ENCODE data around the gene CELA2B.
"Not testable (repeated sequence)": the region's sequence is repeated elsewhere in the genome, so short reads cannot be mapped to it uniquely, and the experiment has no call there.

The CELA2B gene

GRCh38 chr1:15475752-15476314, at the start of gene CELA2B:
Gene CELA2B, plus strand, starts transcription at chr1:15476104. Its CDS starts 22 bp downstream, at chr1:15476126.
- Histone ChIP-seq H3K36me3 (ENCODE audit: insufficient read depth, low read length) (no peaks in the 10 kb centered on the region), H3K4me1 (ENCODE audit: insufficient read depth, low read length) (no peaks in the 10 kb centered on the region), H3K4me3 (ENCODE audit: low read depth in 1 of 2, low read length in 2 of 2) (no peak within 1 kb of the TSS), H3K27me3 (ENCODE audit: control insufficient read depth in 1 of 2, insufficient read depth in 2 of 2, low read length in 2 of 2) (no peaks in the 10 kb centered on the region), H3K27ac (ENCODE audit: low read depth, low read length) (no peak within 1 kb of the TSS), H3K9me3 (ENCODE audit: low read length) (no peaks in the 10 kb centered on the region), H3K9ac (ENCODE audit: low read length) (no peak within 1 kb of the TSS)

GRCh38 chr1:15426492-15427279, 49.2 kb upstream of the CELA2B start:
- peak overlapping the region; percentile 95 for H3K27ac ChIP-seq (ENCODE audit: low read depth, low read length)
- peak overlapping the region in 1 of 2 donors; percentile 47 for H3K4me3 ChIP-seq (ENCODE audit: low read depth in 1 of 2, low read length in 2 of 2)

DNA sequence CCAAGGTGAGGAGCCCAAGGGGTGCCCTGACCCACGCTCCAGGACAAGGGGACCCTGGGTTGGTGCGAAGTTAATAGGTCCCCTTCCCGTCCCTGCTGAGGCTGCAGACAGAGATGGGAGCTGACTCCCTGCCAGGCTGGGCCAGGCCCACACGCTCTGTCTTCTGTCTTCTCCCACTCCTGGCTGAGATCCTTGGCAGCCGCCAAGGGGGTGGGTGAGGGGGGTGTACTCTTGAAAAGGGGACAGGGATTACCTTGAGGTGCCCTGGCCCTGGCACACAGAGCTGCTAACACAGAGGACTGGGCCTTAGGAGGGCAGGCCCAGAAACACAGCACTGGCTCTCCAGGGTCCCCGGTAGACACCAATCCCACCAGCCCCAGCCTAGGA, 48.6 kb upstream of the CELA2B start:
- H3K4me1 ChIP-seq (ENCODE audit: insufficient read depth, low read length) = peaks cover 21% of the 10 kb centered on the region
- H3K4me3 ChIP-seq (ENCODE audit: low read depth in 1 of 2, low read length in 2 of 2) = peak overlapping the region; percentile 32 to 47
- H3K27me3 ChIP-seq (ENCODE audit: control insufficient read depth in 1 of 2, insufficient read depth in 2 of 2, low read length in 2 of 2) = no peaks in the 10 kb centered on the region
- H3K36me3 ChIP-seq (ENCODE audit: insufficient read depth, low read length) = peaks cover 4% of the 10 kb centered on the region
- peak overlapping the region; percentile 95 for H3K27ac ChIP-seq (ENCODE audit: low read depth, low read length)
- no peaks in the 10 kb centered on the region for H3K9me3 ChIP-seq (ENCODE audit: low read length)
- H3K9ac ChIP-seq (ENCODE audit: low read length) = peak overlapping the region; percentile 20

More at GRCh38 chr1:15426492-15427279, 49.2 kb upstream of the CELA2B start:
- Histone ChIP-seq H3K9ac (ENCODE audit: low read length) (peak overlapping the region; percentile 9), H3K9me3 (ENCODE audit: low read length) (no peaks in the 10 kb centered on the region), H3K4me1 (ENCODE audit: insufficient read depth, low read length) (peaks cover 23% of the 10 kb centered on the region), H3K36me3 (ENCODE audit: insufficient read depth, low read length) (peaks cover 4% of the 10 kb centered on the region), H3K27me3 (ENCODE audit: control insufficient read depth in 1 of 2, insufficient read depth in 2 of 2, low read length in 2 of 2) (no peaks in the 10 kb centered on the region)

- H3K27ac ChIP-seq (ENCODE audit: low read depth, low read length); H3K9ac ChIP-seq (ENCODE audit: low read length); H3K9me3 ChIP-seq (ENCODE audit: low read length); H3K27me3 ChIP-seq (ENCODE audit: control insufficient read depth in 1 of 2, insufficient read depth in 2 of 2, low read length in 2 of 2); H3K36me3 ChIP-seq (ENCODE audit: insufficient read depth, low read length); H3K4me3 ChIP-seq (ENCODE audit: low read depth in 1 of 2, low read length in 2 of 2): not testable (repeated sequence)
- H3K4me1 ChIP-seq (ENCODE audit: insufficient read depth, low read length) = peaks cover 21% of the 10 kb centered on the region
Measured at GRCh38 chr1:15428252-15428651, 47.7 kb upstream of the CELA2B start.

DNA sequence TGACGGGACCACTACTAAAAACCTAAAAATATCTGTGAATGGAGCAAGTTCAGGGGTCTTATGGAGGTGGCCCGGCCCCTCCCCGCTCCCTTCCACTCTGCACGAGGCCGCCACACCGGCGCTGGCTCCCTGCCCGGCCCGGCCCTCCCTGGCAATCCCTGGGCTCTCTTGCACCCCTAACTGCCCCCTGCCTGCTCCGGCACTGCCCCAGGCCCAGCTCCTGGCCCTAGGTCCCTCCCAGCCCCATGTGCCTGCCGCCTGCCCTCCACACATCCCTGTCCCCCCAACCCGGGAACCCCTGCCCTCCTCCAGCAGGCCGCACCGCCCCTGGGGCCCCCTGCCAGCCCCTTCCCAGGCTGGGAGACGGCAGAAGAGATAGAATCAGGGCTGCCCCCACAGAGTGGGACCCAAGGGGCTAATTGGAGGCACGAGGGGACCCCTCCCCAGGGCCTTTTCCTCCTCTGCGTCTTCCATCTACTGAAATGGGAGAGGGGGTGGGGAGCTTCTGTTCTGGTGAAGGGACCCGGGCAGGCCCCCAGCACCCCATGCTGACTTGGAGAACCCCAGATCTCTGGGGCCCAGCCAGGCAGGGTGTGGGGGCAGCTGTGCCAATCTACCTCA, 47.0 kb upstream of the CELA2B start:
- Histone ChIP-seq H3K27ac (ENCODE audit: low read depth, low read length) (peak overlapping the region; percentile 24), H3K9me3 (ENCODE audit: low read length) (no peaks in the 10 kb centered on the region), H3K36me3 (ENCODE audit: insufficient read depth, low read length) (no peaks in the 10 kb centered on the region), H3K4me1 (ENCODE audit: insufficient read depth, low read length) (peaks cover 21% of the 10 kb centered on the region), H3K4me3 (ENCODE audit: low read depth in 1 of 2, low read length in 2 of 2) (no peak overlapping the region), H3K27me3 (ENCODE audit: control insufficient read depth in 1 of 2, insufficient read depth in 2 of 2, low read length in 2 of 2) (no peaks in the 10 kb centered on the region), H3K9ac (ENCODE audit: low read length) (no peak overlapping the region)

DNA sequence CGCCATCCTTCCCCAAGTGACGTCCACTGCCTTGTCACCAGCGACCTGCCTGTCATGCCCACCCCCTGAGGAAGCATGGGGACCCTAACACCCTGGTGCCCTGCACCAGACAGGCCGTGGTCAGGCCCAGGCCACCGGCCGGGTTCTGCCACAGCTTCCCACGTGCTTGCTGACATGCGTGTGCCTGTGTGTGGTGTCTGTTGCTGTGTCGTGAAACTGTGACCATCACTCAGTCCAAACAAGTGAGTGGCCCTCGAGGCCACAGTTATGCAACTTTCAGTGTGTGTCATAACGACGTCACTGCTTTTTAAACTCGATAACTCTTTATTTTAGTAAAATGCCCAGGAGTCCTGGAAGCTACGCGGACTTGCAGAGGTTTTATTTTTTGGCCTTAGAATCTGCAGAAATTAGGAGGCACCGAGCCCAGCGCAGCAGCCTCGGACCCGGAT, 46.2 kb upstream of the CELA2B start:
- Histone ChIP-seq H3K27me3 (ENCODE audit: control insufficient read depth in 1 of 2, insufficient read depth in 2 of 2, low read length in 2 of 2) (no peaks in the 10 kb centered on the region), H3K9me3 (ENCODE audit: low read length) (no peaks in the 10 kb centered on the region), H3K9ac (ENCODE audit: low read length) (no peak overlapping the region), H3K36me3 (ENCODE audit: insufficient read depth, low read length) (no peaks in the 10 kb centered on the region), H3K27ac (ENCODE audit: low read depth, low read length) (no peak overlapping the region), H3K4me1 (ENCODE audit: insufficient read depth, low read length) (peaks cover 21% of the 10 kb centered on the region), H3K4me3 (ENCODE audit: low read depth in 1 of 2, low read length in 2 of 2) (no peak overlapping the region)

GRCh38 chr1:15430787-15431570, 44.9 kb upstream of the CELA2B start:
- Histone ChIP-seq H3K9ac (ENCODE audit: low read length) (no peak overlapping the region), H3K36me3 (ENCODE audit: insufficient read depth, low read length) (no peaks in the 10 kb centered on the region), H3K27ac (ENCODE audit: low read depth, low read length) (no peak overlapping the region), H3K4me1 (ENCODE audit: insufficient read depth, low read length) (peaks cover 19% of the 10 kb centered on the region), H3K27me3 (ENCODE audit: control insufficient read depth in 1 of 2, insufficient read depth in 2 of 2, low read length in 2 of 2) (no peaks in the 10 kb centered on the region), H3K9me3 (ENCODE audit: low read length) (no peaks in the 10 kb centered on the region), H3K4me3 (ENCODE audit: low read depth in 1 of 2, low read length in 2 of 2) (no peak overlapping the region)

DNA sequence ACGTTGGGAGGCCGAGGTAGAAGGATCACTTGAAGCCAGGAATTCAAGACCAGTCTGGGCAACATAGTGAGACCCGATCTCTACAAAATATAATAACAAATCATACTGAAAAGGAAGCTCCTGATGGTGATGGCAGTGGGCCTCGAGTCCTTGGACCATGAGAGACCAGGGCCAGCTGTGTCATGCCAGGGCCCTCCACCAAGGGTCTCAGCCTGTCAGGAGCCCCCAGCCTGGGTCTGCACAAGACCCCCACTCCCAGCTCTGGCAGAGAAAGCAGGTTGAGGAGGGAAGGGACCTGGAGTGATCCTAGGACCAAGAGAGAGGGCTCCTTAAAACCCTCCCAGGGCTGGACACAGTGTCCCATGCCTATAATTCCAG, 44.3 kb upstream of the CELA2B start:
- H3K9ac ChIP-seq (ENCODE audit: low read length) = no peak overlapping the region
- no peaks in the 10 kb centered on the region for H3K36me3 ChIP-seq (ENCODE audit: insufficient read depth, low read length)
- no peaks in the 10 kb centered on the region for H3K27me3 ChIP-seq (ENCODE audit: control insufficient read depth in 1 of 2, insufficient read depth in 2 of 2, low read length in 2 of 2)
- no peak overlapping the region for H3K27ac ChIP-seq (ENCODE audit: low read depth, low read length)
- peaks cover 13% of the 10 kb centered on the region for H3K4me1 ChIP-seq (ENCODE audit: insufficient read depth, low read length)
- no peaks in the 10 kb centered on the region for H3K9me3 ChIP-seq (ENCODE audit: low read length)
- no peak overlapping the region for H3K4me3 ChIP-seq (ENCODE audit: low read depth in 1 of 2, low read length in 2 of 2)

DNA sequence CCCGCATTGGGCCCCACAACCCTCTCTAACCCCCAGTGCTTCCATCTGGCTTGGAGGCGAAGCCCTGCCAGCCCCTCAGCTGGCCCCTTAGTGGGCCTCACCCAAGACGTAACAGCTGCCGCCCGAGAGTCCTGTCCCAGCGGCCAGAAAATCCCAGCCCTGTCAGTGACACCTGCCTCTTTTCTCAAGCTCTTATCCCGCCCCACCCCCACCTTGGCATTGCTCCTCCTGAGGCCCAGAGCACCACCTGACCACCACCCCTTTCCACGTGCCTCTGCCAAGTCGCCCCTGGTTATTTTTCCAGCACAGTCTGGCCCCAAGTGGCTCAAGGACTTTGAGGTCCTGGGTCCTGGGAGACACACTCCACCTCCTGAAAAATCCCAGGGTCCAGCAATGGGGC, 43.6 kb upstream of the CELA2B start:
- peaks cover 7% of the 10 kb centered on the region for H3K4me1 ChIP-seq (ENCODE audit: insufficient read depth, low read length)
- H3K27ac ChIP-seq (ENCODE audit: low read depth, low read length) = no peak overlapping the region
- H3K4me3 ChIP-seq (ENCODE audit: low read depth in 1 of 2, low read length in 2 of 2) = no peak overlapping the region
- no peaks in the 10 kb centered on the region for H3K36me3 ChIP-seq (ENCODE audit: insufficient read depth, low read length)
- H3K27me3 ChIP-seq (ENCODE audit: control insufficient read depth in 1 of 2, insufficient read depth in 2 of 2, low read length in 2 of 2) = no peaks in the 10 kb centered on the region
- no peak overlapping the region for H3K9ac ChIP-seq (ENCODE audit: low read length)
- no peaks in the 10 kb centered on the region for H3K9me3 ChIP-seq (ENCODE audit: low read length)

DNA sequence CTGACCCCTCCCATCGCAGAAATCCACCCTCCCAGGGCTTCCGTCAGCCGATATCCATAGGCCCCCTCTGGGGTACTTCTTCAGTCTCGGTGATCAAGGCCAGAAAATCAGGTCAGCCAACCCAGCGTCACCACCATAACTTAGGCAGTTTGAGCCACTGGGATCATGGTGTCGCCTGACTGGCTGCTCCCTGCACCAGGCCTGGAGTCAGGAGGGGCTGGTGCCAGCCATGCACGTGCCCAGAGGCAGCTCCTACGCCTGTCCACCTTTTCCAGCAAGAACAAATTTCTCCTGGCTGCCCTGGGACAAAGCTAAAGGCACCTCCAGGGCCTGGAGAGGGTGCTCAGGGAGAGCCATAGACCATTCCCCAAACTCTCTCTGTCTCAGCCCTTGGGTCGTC, 42.4 kb upstream of the CELA2B start:
- Histone ChIP-seq H3K27me3 (ENCODE audit: control insufficient read depth in 1 of 2, insufficient read depth in 2 of 2, low read length in 2 of 2) (no peaks in the 10 kb centered on the region), H3K27ac (ENCODE audit: low read depth, low read length) (no peak overlapping the region), H3K9me3 (ENCODE audit: low read length) (no peaks in the 10 kb centered on the region), H3K36me3 (ENCODE audit: insufficient read depth, low read length) (no peaks in the 10 kb centered on the region), H3K4me1 (ENCODE audit: insufficient read depth, low read length) (no peaks in the 10 kb centered on the region), H3K4me3 (ENCODE audit: low read depth in 1 of 2, low read length in 2 of 2) (no peak overlapping the region), H3K9ac (ENCODE audit: low read length) (no peak overlapping the region)

DNA sequence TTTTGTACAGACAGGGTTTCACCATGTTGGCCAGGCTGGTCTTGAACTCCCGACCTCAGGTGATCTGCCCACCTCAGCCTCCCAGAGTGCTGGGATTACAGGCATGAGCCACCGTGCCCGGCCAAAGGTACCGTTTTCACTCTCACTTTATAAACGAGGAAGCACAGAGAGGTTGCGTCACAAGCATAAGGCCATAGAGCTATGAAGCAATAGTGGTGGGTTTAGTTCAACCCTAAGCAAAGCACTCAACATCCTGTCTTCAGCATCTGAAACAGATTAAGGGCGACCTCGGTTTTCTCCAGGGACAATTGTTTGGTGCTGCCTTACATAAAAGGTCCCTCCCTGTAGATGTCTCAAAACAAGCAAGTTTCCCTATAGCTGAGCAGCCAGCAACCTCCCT, 41.2 kb upstream of the CELA2B start:
- H3K27ac ChIP-seq (ENCODE audit: low read depth, low read length); H3K36me3 ChIP-seq (ENCODE audit: insufficient read depth, low read length); H3K9ac ChIP-seq (ENCODE audit: low read length); H3K4me3 ChIP-seq (ENCODE audit: low read depth in 1 of 2, low read length in 2 of 2); H3K27me3 ChIP-seq (ENCODE audit: control insufficient read depth in 1 of 2, insufficient read depth in 2 of 2, low read length in 2 of 2); H3K9me3 ChIP-seq (ENCODE audit: low read length); H3K4me1 ChIP-seq (ENCODE audit: insufficient read depth, low read length): not testable (repeated sequence)
